GM03348 (cell line): ENCODE measurements around the gene ABCG4.
A peak's percentile ranks its signal among the peaks of the same experiment; 100 is the strongest.
"Not testable (repeated sequence)": the region's sequence is repeated elsewhere in the genome, so short reads cannot be mapped to it uniquely, and the experiment has no call there.

Experiments used
- DNase-seq: peaks from one replicate; pipeline ENCODE4 v3.0.0; 2012; ENCODE audit warnings: low spot score

Gene ABCG4

GRCh38 chr11:119115484-119116234 is 33.2 kb upstream of the ABCG4 start:
- no peak for DNase-seq

- no peak for DNase-seq
Observed at GRCh38 chr11:119116235-119116594, 32.6 kb upstream of the ABCG4 start.

GRCh38 chr11:119116601-119117000 is 32.3 kb upstream of the ABCG4 start:
- no peak for DNase-seq

- no peak for DNase-seq
Observed at GRCh38 chr11:119117004-119117706, 31.7 kb upstream of the ABCG4 start.

GRCh38 chr11:119118227-119118626 is 30.6 kb upstream of the ABCG4 start:
- DNase-seq = no peak

GRCh38 chr11:119118946-119119345 is 29.9 kb upstream of the ABCG4 start:
- DNase-seq = no peak

GRCh38 chr11:119120639-119121007 is 28.2 kb upstream of the ABCG4 start:
- peak; percentile 39 for DNase-seq

GRCh38 chr11:119121008-119121810 is 27.6 kb upstream of the ABCG4 start, which contains the start of gene HINFP:
TSS of gene HINFP (plus strand) at chr11:119121580. CDS start at chr11:119126945, 5,365 bp downstream.
- DNase-seq = peak; percentile 99

- no peak for DNase-seq
Observed at GRCh38 chr11:119121811-119122124, 27.1 kb upstream of the ABCG4 start.

- no peak for DNase-seq
Observed at GRCh38 chr11:119125821-119126220, 23.0 kb upstream of the ABCG4 start.

GRCh38 chr11:119126675-119127268 is 22.1 kb upstream of the ABCG4 start:
- no peak for DNase-seq

GRCh38 chr11:119130662-119131061 is 18.2 kb upstream of the ABCG4 start:
- no peak for DNase-seq

- DNase-seq = peak; percentile 19
Observed at GRCh38 chr11:119134389-119134978, 14.4 kb upstream of the ABCG4 start.

- not testable (repeated sequence) for DNase-seq
Observed at GRCh38 chr11:119139276-119139675, 9.6 kb upstream of the ABCG4 start.

GRCh38 chr11:119144825-119145486 is 3.9 kb upstream of the ABCG4 start:
- DNase-seq = peak; percentile 86

GRCh38 chr11:119145551-119145950 is 3.3 kb upstream of the ABCG4 start:
- DNase-seq = no peak

- no peak for DNase-seq
Observed at GRCh38 chr11:119147604-119148333, 1.1 kb upstream of the ABCG4 start.

- no peak for DNase-seq
Observed at GRCh38 chr11:119148720-119149017, 183 bp upstream of the ABCG4 start.

GRCh38 chr11:119149786-119150275 is 979 bp downstream of the ABCG4 start:
- DNase-seq = no peak

- DNase-seq = no peak
Observed at GRCh38 chr11:119152043-119152442, 3.2 kb downstream of the ABCG4 start.

- DNase-seq = no peak
Observed at GRCh38 chr11:119152604-119153003, 3.8 kb downstream of the ABCG4 start.
